GM10248 (cell line): Measurements from ENCODE around the gene ADAM19.

Source experiments
- CTCF ChIA-PET: fragments of 300-600 bp; sonication (Branson Sonifier 250); formaldehyde crosslinking; extraction: SDS; loops from one replicate; lab custom pipeline; 2021; ENCODE audit warnings: antibody characterized with exemption; lab: Yijun Ruan, JAX
- POLR2A ChIA-PET: fragments of 350-650 bp; sonication (Branson Sonifier 250); formaldehyde crosslinking; extraction: SDS; loops from one replicate; lab custom pipeline; 2020; ENCODE audit warnings: antibody characterized with exemption; lab: Yijun Ruan, JAX
- DNase-seq: peaks from one replicate; pipeline ENCODE4 v3.0.0; 2012; ENCODE audit errors: extremely low spot score
- TF ChIP-seq, protein P1 (sequence below): IDR thresholded peaks from 2 replicates; pipeline ENCODE4 v1.5.1; 2012; ENCODE audit warnings: mild to moderate bottlenecking, low read depth; ENCODE audit errors: extremely low read depth, missing control alignments, control extremely low read depth

The ADAM19 gene

DNA sequence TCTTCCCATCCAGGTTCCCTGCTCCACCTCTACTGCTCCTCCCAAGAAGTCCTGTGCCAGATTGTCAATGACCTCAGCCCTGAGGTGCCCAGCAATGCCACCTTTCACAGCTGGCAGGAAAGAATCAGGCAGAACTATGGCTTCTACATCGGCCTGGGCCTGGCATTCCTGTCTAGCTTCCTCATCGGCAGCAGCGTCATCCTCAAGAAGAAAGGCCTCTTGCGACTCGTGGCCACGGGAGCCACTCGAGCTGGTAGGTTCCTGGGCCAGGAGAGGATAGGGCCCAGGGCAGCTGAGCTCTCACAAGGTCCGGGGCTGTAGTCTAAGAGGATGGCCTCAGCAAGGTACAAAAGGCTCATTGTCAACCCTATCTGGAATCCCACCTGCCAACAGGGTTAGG is 112.5 kb downstream of the ADAM19 start:
- DNase-seq, result no peak
- ChIA-PET CTCF (interaction anchor here (1.5 to 11.9 kb wide), 4 partner anchors 7 to 280 kb away, joined by 3 to 88 read pairs (median 32); partner anchors contain the start of gene LSM11), POLR2A (no interaction called here)
- TF ChIP-seq, protein P1, sequence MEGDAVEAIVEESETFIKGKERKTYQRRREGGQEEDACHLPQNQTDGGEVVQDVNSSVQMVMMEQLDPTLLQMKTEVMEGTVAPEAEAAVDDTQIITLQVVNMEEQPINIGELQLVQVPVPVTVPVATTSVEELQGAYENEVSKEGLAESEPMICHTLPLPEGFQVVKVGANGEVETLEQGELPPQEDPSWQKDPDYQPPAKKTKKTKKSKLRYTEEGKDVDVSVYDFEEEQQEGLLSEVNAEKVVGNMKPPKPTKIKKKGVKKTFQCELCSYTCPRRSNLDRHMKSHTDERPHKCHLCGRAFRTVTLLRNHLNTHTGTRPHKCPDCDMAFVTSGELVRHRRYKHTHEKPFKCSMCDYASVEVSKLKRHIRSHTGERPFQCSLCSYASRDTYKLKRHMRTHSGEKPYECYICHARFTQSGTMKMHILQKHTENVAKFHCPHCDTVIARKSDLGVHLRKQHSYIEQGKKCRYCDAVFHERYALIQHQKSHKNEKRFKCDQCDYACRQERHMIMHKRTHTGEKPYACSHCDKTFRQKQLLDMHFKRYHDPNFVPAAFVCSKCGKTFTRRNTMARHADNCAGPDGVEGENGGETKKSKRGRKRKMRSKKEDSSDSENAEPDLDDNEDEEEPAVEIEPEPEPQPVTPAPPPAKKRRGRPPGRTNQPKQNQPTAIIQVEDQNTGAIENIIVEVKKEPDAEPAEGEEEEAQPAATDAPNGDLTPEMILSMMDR, result no peak

DNA sequence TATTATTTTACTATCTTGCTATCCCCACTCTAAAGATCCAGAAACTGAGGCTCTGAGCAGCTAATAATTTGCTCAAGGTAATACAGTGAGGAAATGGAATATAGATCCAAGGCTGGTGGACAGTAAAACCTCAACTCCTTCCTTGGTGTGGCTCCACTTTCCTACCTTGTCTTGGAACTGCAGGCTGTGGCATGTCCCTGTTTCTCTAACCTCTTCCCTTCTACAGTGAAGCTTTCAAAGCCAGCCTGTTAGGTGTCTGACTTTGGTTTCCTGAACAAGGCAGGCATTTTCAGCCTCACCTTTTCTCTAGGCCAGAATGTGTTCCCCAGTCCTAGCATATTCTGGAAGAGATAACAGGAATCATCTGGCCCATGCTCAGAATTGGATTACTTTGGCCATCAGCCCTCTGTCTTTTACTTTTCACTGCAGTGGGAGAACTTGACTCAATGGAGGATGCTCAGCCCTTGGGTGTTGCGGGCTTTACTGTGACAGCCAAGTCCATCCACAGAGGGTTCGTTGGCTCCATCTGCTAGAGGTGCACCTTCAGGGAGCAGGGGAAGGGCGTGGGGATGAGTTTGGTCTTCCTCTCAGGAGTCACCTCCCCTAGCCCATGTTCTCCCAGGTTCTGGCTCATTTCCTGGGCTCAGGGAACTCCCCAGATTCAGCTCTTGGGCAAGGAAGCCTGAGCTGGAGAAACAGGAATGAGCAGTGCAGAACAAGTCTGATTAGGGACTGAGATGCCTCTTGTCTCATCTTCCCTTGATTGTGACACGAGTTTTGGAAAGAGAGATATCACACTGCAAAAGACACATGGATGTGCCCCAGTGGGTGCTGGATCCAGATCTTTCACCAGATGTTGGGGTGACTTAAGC is 114.4 kb downstream of the ADAM19 start:
- DNase-seq, result no peak
- ChIA-PET POLR2A (no interaction called here), CTCF (interaction anchor here (1.0 to 11.9 kb wide), 8 partner anchors 9 to 282 kb away, joined by 3 to 88 read pairs (median 10); partner anchors contain the start of gene LSM11)
- TF ChIP-seq, protein P1, result no peak

DNA sequence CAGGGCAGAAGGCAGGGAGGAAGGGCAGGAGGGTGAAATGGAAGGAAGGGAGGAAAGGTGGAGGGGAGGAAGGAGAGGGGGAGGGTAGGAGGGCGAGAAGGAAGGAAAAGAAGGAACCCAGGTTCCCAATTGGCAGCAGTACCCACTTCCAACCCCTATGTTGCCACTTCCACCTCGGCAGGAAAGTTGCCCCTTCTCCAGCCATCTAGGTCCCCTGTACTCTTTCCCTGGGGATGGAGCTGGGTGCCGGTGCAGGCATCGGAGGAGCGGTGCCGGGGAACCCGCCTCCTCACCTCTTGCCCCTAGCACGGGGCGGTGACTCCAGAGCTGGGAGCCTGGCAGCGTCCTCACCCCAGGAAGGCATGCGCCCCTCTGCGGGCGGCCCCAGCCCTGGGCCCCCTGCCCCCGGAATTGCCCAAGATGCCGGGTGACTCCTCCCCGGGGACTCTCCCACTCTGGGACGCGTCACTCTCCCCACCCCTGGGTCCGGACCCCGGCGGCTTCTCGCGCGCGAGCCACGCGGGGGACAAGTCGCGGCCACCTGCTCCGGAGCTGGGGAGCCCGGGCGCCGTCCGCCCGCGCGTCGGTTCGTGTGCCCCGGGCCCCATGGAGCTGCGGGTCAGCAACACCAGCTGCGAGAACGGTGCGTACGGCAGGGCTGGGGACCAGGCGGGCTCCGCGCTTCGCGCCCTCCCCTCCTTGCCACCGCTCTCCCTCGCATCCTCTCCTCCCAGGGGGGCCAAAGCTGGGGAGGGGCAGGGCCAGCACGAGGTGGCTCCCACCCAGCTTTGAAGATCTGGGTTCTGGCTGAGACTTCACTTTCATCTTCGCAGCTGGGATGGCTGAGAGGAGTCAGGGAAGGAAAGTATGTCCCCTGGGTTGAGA is 115.6 kb downstream of the ADAM19 start, which contains the start of gene NIPAL4:
Gene NIPAL4 (plus strand): TSS at position 499 of the 885 bp plus-strand sequence. CDS start 108 bp downstream, at position 607.
- POLR2A ChIA-PET, result no interaction called here

DNA sequence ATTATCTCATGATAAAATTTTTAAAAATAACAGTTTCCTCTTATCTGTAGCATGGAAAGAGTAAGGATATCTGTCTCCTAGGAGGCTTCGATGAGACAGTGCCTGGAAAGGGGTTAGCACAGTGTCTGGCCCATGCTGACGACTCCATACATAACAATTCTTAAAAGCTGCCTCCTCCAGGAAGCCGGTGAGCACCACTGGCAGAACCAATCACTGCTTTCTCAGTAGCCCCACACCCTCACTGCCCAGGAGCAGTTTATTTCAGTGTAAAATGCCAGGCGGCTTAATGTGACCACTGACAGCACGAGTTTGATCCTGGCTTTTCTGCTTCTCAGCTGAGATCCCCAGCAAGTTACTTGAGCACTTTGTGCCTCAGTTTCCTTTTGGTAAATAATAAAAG is 116.7 kb downstream of the ADAM19 start:
- POLR2A ChIA-PET, result no interaction called here
- CTCF ChIA-PET, result interaction anchor here (1.0 to 11.9 kb wide), 5 partner anchors 11 to 310 kb away, joined by 3 to 88 read pairs (median 11); no protein-coding TSS in a partner anchor
- TF ChIP-seq, protein P1, result no peak
- DNase-seq, result no peak

More for the DNA sequence above, 115.6 kb downstream of the ADAM19 start, which contains the start of gene NIPAL4:
- CTCF ChIA-PET, result interaction anchor here (0.9 to 11.9 kb wide), 6 partner anchors 10 to 283 kb away, joined by 3 to 88 read pairs (median 10); partner anchors contain the start of gene LSM11
- peak; percentile 41 for DNase-seq
- TF ChIP-seq, protein P1, result no peak

DNA sequence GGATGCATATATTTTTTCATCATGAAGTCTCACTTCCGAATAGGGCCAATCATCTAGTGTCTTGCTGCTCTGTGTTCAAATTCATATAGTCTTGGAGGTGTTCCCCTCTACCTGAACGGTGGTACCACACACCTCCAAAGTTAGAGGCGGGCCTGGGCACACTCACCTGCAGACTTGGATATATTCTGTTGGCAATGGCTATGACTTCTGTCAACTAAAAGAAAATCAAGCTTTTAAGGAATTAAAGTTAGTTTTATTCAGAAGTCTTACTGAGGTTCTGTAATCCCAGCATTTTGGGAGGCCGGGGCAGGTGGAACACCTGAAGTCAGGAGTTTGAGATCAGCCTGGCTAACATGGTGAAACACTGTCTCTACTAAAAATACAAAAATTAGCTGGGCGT is 118.2 kb downstream of the ADAM19 start:
- TF ChIP-seq, protein P1, result no peak
- CTCF ChIA-PET, result interaction anchor here (1.8 to 11.9 kb wide), 4 partner anchors 10 to 25 kb away, joined by 4 to 88 read pairs (median 14); no protein-coding TSS in a partner anchor

More for the DNA sequence above, 118.2 kb downstream of the ADAM19 start:
- DNase-seq, result no peak
- POLR2A ChIA-PET, result no interaction called here
